HepG2 (cell line): Measurements from ENCODE around the gene ZDHHC8. TPM values are rescaled to one million over a fixed set of nuclear protein-coding genes. Genes with fewer than 3 reads are reported as not detected.

Experiments
- ATAC-seq: fragments of 200-7000 bp; cut with Tn5 transposase; 3 replicates; pipeline ENCODE4 v1.9.1; 2020; ENCODE audit warnings: mild to moderate bottlenecking, moderate library complexity
- BruUV-seq: library from RNA; stranded (reverse); fragments of 400-500 nt; replicated peaks from 2 replicates; lab custom pipeline; 2021; lab: Mats Ljungman, UMichigan
- CTCF ChIA-PET: fragments of 300-600 bp; formaldehyde crosslinking; extraction: SDS; loops from one replicate; lab custom pipeline; 2021; ENCODE audit warnings: low total read pairs, inconsistent platforms, low intra/inter-chr PET ratio; lab: Yijun Ruan, JAX
- POLR2A ChIA-PET: fragments of 350-600 bp; sonication (Branson Sonifier 250); formaldehyde crosslinking; loops from one replicate; lab custom pipeline; 2020; ENCODE audit warnings: antibody characterized with exemption, inconsistent platforms; lab: Yijun Ruan, JAX
- DNase-seq: peaks from one replicate; pipeline ENCODE4 v3.0.0-alpha.2; 2015; ENCODE audit warnings: low spot score
- FAIRE-seq: peaks from 3 replicates; lab custom pipeline; 2011; peaks lifted over from hg19 to GRCh38; lab: Jason Lieb, UNC
- H2AFZ ChIP-seq: one replicate; pipeline ENCODE4 v1.6.1; 2011; ENCODE audit warnings: low read length, inconsistent platforms
- H3K27ac ChIP-seq: fragments of 300-600 bp; 3 replicates; pipeline ENCODE4 v1.8.0; 2011; ENCODE audit warnings: mixed run types, mild to moderate bottlenecking, mixed read lengths, low read length, inconsistent platforms; ENCODE audit not compliant: insufficient read depth; ENCODE audit errors: extremely low read length
- H3K27me3 ChIP-seq, 2 experiments: fragments of 200-600 bp in 1 of 2; 2 replicates in 1 of 2; 3 replicates in 1 of 2; pipeline versions ENCODE4 v1.6.0 to v1.8.0; 2011; ENCODE audit warnings: low read length in 2 of 2, mild to moderate bottlenecking in 2 of 2, moderate library complexity in 2 of 2, inconsistent platforms in 1 of 2; ENCODE audit not compliant: insufficient read depth in 2 of 2, control insufficient read depth in 1 of 2
- H3K36me3 ChIP-seq, 2 experiments: fragments of 200-600 bp in 1 of 2; replicated peaks in 1 of 2; 2 replicates in 1 of 2; 3 replicates in 1 of 2; pipeline versions ENCODE4 v1.5.1 to v1.8.0; 2011; ENCODE audit warnings: low read length in 2 of 2, inconsistent platforms in 1 of 2; ENCODE audit not compliant: insufficient read depth in 2 of 2, control insufficient read depth in 1 of 2
- H3K4me1 ChIP-seq: 2 replicates; pipeline ENCODE4 v1.5.1; 2012; ENCODE audit warnings: low read length, inconsistent platforms; ENCODE audit not compliant: insufficient read depth
- H3K4me2 ChIP-seq: 2 replicates; pipeline ENCODE4 v1.6.0; 2011; ENCODE audit warnings: low read depth, low read length, inconsistent platforms
- H3K4me3 ChIP-seq, 3 experiments: fragments of 200-600 bp in 1 of 3; sonication (generic), shearing (Covaris generic) in 1 of 3; replicated peaks in 1 of 3; 2 replicates each; pipeline ENCODE4 v1.5.1; 2011 to 2016; ENCODE audit warnings: low read length in 3 of 3, inconsistent platforms in 2 of 3, low read depth in 2 of 3, mild to moderate bottlenecking in 2 of 3, control low read depth in 1 of 3, mixed read lengths in 1 of 3; ENCODE audit not compliant: insufficient read depth in 1 of 3
- H3K79me2 ChIP-seq: one replicate; pipeline ENCODE4 v1.6.1; 2011; ENCODE audit warnings: low read length, inconsistent platforms; ENCODE audit not compliant: insufficient read depth
- H3K9ac ChIP-seq: 2 replicates; pipeline ENCODE4 v1.6.0; 2011; ENCODE audit warnings: mild to moderate bottlenecking, low read depth, low read length, inconsistent platforms; ENCODE audit not compliant: insufficient read depth
- H3K9me3 ChIP-seq: 2 replicates; pipeline ENCODE4 v1.5.1; 2012; ENCODE audit warnings: mild to moderate bottlenecking, low read length
- H4K20me1 ChIP-seq: 2 replicates; pipeline ENCODE4 v1.6.0; 2011; ENCODE audit warnings: inconsistent platforms, mild to moderate bottlenecking, low read length, moderate library complexity; ENCODE audit not compliant: insufficient read depth
- EED ChIP-seq: sonication (generic); formaldehyde crosslinking; IDR thresholded peaks from 2 replicates; pipeline ENCODE4 v1.5.0; 2020; ENCODE audit warnings: mild to moderate bottlenecking, missing genetic modification reagents
- GATA4 ChIP-seq: sonication (generic); IDR thresholded peaks from 2 replicates; pipeline ENCODE4 v1.6.1; 2016; ENCODE audit warnings: antibody characterized with exemption, low read depth, borderline replicate concordance
- HDAC6 ChIP-seq: fragments of 200-600 bp; sonication (generic); IDR thresholded peaks from 2 replicates; pipeline ENCODE4 v1.7.0; 2017; ENCODE audit warnings: mild to moderate bottlenecking, antibody characterized with exemption, low read length, low read depth
- MTF1 ChIP-seq: sonication (generic); formaldehyde crosslinking; IDR thresholded peaks from 2 replicates; pipeline ENCODE4 v1.5.0; 2020; ENCODE audit warnings: missing genetic modification reagents
- PHF8 ChIP-seq: sonication (generic); formaldehyde crosslinking; IDR thresholded peaks from 2 replicates; pipeline ENCODE4 v1.5.0; 2020; ENCODE audit warnings: missing genetic modification reagents
- POLR2AphosphoS5 ChIP-seq: IDR thresholded peaks from 2 replicates; pipeline ENCODE4 v1.6.1; 2012; ENCODE audit warnings: low read depth, low read length
- REL ChIP-seq: sonication (generic); formaldehyde crosslinking; conservative IDR thresholded peaks from 2 replicates; pipeline ENCODE4 v1.8.0; 2022; ENCODE audit warnings: mild to moderate bottlenecking, missing genetic modification reagents, moderate library complexity
- RERE ChIP-seq: IDR thresholded peaks from 2 replicates; pipeline ENCODE4 v1.6.1; 2016; ENCODE audit warnings: low read depth, missing genetic modification reagents, missing compliant biosample characterization
- ZBTB26 ChIP-seq: IDR thresholded peaks from 2 replicates; pipeline ENCODE4 v1.6.1; 2016; ENCODE audit warnings: missing compliant biosample characterization, missing genetic modification reagents, borderline replicate concordance
- ZNF143 ChIP-seq: sonication (generic); formaldehyde crosslinking; IDR thresholded peaks from 2 replicates; pipeline ENCODE4 v1.4.0; 2020; ENCODE audit warnings: missing genetic modification reagents
- ZNF432 ChIP-seq: sonication (generic); formaldehyde crosslinking; IDR thresholded peaks from 2 replicates; pipeline ENCODE4 v1.5.0; 2020; ENCODE audit warnings: missing genetic modification reagents, mild to moderate bottlenecking, borderline replicate concordance
- ZNF770 ChIP-seq: sonication (generic); formaldehyde crosslinking; IDR thresholded peaks from 2 replicates; pipeline ENCODE4 v1.5.0; 2020; ENCODE audit warnings: mild to moderate bottlenecking, missing genetic modification reagents
- WGBS: methylation state at CpG from one replicate; pipeline ENCODE4 v1.1.6; 2017; ENCODE audit warnings: low lambda C conversion rate; 5-methylcytosine and 5-hydroxymethylcytosine counted together
- in situ Hi-C: cut with HindIII; loops from 2 replicates; pipeline ENCODE4 v1.10.0; 2017; ENCODE audit warnings: low pct_unique_long_range_greater_than_20kb; ENCODE audit not compliant: extremely low pct_ligation_motif_present
- intact Hi-C: fragments of 100-400 bp; cut with micrococcal nuclease; formaldehyde crosslinking; loops from one replicate; pipeline ENCODE4 v1.10.0; 2022; ENCODE audit not compliant: unreplicated experiment
- polyA plus RNA-seq, 8 experiments: library from polyadenylated mRNA; depleted of rRNA in 3 of 8; stranded (reverse) in 7 of 8; unstranded in 1 of 8; fragments of >200 nt; fragmentation: Illumina TruSeq in 4 of 8; extraction: Trizol in 4 of 8; gene quantifications; 2 replicates each; pipeline versions ENCODE4 v1.2.1 to v1.2.3, GENCODE V29; 2011 to 2016; ENCODE audit warnings: low read depth in 4 of 8, missing spikeins in 1 of 8, mixed read lengths in 1 of 8; ENCODE audit not compliant: insufficient read depth in 1 of 8
- total RNA-seq, 5 experiments: library from RNA; depleted of rRNA; stranded (reverse); fragments of >200 nt; fragmentation: Illumina TruSeq; extraction: Trizol; gene quantifications; 2 replicates each; pipeline ENCODE4 v1.2.3, GENCODE V29; 2016; ENCODE audit warnings: low read depth in 1 of 5

ZDHHC8 gene
- total and polyA plus RNA-seq, 2 of the 13 experiments (the other 11 are each of a cell fraction or from before 2014, with no cell fraction given): 7.5 to 21.3 TPM

- no TSS peak for BruUV-seq
- no peaks in the 10 kb centered on the region for H3K36me3 ChIP-seq
- DNase-seq: no peak
- H3K4me3 ChIP-seq: no peak overlapping the region
- WGBS: 54% methylated on average over 4 of the region's 4 CpGs
- CTCF ChIA-PET: no interaction called here
- in situ Hi-C loops (loop anchor here (10.0 to 25.0 kb wide), 2 partner anchors 84 to 1189 kb away; no protein-coding TSS in a partner anchor), intact Hi-C loops (no loop called here)
- no peaks in the 10 kb centered on the region for H3K79me2 ChIP-seq
- 0 out of 2 replicates have a peak, but pooled peaks cover 12% of the 10 kb centered on the region for H3K4me1 ChIP-seq
- FAIRE-seq: no peak
- H3K4me2 ChIP-seq: no peak overlapping the region
- H3K27ac ChIP-seq: no peak overlapping the region
- POLR2A ChIA-PET: interaction anchor here (0.6 kb wide), 1 partner anchor 208 kb away, joined by 3 read pairs; no protein-coding TSS in a partner anchor
- no peaks in the 10 kb centered on the region for H3K9me3 ChIP-seq
- ATAC-seq: no peak
- no peak overlapping the region for H2AFZ ChIP-seq
- H4K20me1 ChIP-seq: no peaks in the 10 kb centered on the region
- H3K9ac ChIP-seq: no peak overlapping the region
- TF ChIP-seq REL (no peak), GATA4 (no peak), RERE (no peak), EED (CRISPR knock-in tag) (no peak), ZBTB26 (no peak), MTF1 (no peak), ZNF143 (CRISPR knock-in tag) (no peak), ZNF432 (no peak), HDAC6 (no peak), POLR2AphosphoS5 (no peak), ZNF770 (CRISPR knock-in tag) (no peak), PHF8 (no peak)
- peaks cover 10 to 32% of the 10 kb centered on the region in 2 experiments for H3K27me3 ChIP-seq
Observed at GRCh38 chr22:20151276-20151588, 19.6 kb downstream of the ZDHHC8 start.
